ENCODE results near the gene AQP12A.

The AQP12A gene

DNA sequence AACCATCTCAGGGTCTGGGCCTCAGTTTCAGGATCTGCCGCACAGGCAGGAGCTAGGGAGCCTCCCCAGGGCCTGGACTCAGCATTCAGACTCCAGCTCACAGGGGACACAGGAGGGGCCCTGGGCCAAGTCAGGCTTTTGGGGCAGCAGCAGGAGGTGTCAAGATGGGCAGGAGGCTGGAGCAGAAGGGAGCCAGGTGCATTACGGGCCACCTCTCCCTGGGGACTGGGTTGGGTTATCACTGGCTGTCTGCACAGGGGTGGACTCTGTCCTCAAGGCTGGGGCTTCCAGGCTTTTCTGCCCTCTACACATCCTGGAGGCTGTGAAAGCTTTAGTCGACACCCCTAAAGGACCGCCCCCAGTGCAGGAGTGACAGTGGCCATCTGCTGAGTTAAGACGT, 20.0 kb downstream of the AQP12A start:
- DNase-seq: no peak

DNA sequence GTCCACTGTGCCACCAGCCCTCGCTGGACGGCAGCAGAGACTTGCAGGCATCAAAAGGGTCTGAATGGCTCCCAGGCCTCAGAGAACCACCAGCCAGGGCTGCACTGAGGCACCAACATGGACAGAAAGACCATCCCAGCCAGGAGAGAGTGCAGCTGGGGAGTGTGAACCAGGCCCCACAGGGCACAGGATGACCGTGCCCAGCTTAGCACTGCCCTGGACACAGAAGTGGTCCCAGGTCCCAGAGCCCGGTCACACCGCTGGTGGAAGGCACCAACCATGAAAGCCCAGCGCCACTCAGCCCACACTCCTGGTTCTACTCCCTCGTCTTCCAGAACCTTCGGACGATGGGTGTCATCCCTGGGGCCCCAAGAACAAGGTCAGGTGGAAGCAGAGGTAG, 20.5 kb downstream of the AQP12A start:
- no peak for DNase-seq

DNA sequence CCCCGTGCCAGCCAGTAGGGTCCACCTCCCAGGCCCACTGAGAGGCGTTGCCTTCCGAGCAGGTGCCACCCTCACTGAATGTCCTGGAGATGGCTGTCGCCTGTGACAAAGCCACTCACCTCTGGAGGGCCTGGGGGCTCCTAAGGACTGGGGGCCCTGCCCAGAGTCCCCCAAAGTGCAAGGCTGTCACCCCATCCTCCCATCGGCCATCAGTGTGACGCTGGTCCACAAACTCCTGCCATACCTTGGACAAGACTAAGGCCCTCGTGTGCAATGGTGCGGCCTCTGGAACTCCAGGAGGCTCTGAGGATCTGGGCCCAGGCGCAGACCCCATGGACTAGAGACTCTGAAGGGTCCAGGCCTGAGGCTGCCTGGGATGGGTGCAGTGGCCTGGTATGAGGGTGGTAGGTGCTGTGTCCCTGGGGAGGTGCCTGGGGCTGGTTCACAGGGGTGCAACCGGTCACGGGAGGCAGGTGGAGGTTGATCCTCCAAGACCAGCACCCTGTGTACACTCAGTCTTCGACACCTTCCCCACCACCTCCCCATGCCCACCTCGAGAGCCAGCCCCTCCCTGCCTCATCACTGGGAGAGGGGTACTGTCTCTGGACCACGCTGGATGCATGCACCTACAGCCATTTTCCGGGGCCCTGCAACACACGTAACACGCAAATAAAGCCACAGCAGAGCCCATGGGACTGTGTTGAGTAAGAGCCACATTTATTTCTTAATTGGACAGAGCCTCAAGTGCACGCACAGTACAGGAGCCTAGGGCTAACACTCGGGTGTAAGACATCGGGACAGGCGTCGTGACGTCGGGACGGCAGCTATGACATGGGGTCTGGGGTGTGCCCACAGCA, 21.6 kb downstream of the AQP12A start:
- no peak for DNase-seq

DNA sequence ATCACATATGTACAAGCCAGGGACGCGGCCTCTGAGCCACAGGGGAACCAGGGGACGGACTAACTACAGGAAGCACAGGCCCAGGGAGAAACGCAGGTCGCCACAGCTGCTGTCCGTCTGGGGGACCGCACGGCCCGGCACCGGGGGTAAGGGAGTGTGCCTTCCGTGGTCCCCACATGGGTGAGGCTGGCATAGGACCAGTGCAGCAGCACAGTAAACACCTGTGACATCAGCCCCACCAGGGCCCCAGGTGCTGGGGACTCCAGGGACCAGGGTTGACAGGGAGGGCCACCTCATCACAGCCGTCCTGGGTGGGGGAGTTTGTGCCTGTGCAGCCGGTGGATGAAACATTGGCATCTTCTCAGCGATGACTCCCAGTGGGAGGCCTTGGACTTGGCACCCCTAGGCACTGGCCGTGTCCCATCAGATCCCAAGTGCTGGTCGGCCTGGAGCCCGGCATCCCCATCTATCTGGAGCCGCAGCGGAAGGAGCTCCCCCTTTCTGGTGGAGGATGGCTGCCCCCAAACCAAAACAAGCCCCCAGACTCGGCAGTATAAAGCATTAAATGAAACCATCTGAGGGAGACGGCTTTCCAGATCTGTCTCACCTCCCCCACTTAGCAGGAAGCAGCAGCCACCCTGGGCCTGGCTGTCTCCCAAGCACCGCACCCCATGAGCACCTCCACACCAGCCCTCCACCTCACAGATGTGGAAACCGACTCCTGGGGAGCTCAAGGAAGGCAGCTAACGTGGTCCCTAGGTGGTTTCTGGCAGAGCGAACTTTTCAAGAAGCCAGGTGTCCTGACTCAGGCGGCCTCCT, 22.5 kb downstream of the AQP12A start:
- DNase-seq: no peak

DNA sequence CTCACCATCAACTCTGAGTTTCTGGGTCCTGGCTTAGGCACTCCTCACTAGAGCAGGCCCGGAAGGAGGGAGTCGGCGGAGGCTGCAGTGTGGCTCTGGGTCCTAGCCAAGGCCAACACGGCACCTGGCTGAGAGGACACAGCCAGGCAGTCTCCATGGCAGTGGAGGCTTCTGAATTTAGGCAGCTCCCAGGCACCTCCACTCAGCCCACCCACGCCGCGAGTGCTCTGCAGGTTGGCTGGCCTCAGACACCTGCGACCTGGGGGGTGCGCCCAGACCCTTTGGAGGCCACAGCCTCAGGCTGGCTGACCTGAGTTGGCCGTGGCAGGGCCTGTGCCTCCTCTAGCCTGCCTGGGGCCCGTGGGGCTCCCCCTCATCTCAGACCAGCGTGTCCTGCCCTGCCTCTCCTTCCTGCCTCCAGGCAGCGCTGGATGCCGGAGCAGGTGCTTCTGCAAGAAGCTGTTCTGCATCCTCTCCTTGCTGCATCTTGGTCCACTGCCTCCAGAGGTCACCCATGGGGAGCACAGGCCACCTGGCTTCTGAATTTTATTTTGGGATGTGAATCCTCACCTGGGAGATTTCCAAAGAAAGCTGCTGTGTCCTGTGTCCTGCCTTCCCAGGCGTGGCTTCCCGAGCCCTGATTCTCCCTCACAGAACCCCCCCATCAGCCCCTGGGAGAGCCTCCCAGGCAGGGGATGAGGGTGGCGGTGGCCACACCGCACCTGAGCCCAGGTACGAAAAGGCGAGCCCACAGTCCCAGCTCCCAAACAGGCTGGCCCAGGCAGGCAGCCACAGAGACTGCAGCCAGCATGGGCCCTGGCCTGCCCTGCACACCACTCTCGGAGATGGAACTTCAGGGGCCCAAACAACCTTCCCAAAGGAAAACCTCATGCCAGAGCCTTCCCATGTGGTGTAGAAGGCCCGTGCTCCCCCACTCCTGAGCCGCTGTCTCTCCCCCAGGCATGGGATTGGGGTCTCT, 23.4 kb downstream of the AQP12A start:
- DNase-seq: no peak

DNA sequence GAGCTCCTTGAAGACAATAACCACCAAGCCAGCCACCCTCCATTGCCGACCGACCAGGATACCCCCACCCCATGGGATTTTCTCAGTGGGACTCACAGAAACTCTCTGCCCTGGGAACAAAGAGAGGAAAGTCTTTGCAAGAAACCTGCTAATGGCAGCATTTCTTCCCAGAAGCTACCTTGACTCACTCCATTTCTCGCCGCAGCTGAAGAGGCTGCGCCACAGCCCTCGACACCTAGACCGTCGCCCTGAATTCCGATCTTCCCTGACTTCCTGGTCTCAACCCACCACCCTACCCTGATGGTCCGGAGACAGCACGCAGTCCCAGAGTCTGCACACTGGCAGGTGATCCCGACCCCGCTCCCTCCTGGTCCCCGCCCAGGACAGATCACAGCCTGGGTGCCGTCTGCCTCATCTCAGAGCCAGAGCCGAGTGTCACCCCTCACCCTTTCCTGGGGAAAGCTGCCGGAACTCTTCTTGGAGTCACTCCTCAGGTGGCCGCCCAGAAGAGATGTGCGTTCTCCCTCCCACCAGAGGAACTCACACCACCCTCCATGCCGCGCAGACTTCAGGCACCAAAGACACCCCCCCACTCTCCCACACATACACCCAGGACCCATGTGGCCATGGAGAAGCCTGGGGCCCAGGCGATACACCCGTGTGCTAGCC, 24.6 kb downstream of the AQP12A start:
- no peak for DNase-seq

DNA sequence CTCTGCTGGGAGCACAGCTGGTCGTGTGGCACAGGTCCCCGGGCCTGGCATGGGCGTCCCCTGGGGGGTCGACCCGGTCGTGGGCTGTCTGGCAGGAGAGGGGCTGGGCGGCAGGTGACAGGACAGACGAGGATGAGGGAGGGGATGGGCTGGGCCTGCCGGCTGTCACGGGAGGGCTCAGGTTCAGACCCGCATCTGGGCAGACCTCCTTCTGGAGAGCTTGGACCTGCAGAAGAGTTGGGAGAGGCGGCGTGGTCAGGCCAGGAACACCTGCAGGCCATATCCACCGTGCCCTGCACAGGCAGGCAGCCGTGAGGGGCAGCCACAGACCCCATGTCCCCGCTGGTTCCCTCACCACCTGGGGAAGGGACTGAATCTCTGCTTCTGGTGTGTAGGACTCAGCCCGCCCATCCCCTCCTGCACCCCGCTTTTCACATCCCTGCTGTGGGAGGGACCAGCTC, 25.5 kb downstream of the AQP12A start:
- DNase-seq: no peak

DNA sequence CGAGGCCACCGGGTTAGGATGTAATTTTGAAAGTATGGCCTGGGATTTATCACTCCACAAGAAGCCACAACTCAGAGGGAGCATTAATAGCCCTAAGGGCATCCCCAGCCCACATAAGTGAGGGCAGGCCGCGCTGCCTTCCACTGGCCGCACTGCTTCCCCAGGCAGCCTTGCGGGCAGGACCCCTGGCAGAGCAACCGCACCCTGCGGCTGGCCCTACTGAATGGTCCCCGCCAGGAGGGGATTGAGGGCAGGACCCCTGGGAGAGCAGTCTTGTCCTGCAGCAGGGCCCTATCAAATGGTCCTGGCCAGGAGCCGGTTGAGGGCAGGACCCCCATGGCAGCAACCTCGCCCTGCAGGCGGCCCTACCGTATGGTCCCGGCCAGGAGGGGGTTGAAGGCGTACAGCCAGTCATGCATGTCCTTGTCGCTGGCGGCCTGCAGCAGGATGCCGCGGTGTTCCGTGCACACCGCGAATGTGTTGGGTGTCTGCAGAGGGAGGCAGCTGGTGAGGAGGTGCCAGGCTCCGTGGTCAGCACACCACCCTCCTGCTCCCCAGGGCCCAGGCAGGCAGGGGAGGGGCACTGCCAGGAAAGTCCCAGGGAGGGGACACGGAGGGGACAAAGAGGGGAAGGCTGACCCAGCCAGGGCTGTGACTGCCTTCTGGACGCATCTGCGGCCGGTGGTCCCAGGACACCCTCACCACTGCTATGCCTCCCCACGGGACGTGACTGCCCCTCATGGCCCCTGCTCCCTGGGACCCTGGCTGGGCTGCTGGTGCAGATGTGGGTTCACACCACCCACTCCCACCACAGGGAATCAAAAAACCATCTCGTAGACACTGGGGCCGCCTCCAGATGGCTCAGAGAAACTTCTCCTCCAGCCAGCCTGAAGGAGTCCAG, 26.3 kb downstream of the AQP12A start:
- no peak for DNase-seq

DNA sequence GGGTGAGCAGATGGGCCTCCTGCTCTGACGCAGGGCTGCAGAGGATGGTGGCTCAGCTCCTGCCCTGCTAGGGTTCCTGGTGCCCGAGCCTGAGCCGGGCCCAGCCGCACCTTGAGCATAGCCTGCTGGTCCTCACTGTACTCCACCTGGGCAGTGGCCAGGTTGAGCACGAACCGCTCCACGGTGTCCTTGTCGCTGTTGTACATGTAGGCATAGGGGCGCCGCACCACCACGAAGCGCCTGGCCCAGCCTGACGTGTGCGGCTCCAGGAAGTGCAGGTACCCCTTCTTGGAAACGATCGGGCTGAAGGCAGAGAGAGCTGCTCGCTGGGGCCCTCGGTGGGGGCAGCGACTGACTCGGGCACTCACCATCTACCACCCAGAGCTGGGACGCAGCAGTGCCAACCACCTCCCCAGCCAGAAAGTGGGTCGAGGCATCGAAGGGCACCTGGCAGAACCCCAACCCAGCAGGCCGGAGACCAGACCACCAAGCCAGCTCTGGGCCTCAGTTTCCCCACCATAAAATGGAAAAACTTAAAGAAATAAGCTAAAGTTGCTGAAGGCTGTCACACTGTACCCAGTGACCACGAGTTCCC, 27.3 kb downstream of the AQP12A start:
- no peak for DNase-seq

DNA sequence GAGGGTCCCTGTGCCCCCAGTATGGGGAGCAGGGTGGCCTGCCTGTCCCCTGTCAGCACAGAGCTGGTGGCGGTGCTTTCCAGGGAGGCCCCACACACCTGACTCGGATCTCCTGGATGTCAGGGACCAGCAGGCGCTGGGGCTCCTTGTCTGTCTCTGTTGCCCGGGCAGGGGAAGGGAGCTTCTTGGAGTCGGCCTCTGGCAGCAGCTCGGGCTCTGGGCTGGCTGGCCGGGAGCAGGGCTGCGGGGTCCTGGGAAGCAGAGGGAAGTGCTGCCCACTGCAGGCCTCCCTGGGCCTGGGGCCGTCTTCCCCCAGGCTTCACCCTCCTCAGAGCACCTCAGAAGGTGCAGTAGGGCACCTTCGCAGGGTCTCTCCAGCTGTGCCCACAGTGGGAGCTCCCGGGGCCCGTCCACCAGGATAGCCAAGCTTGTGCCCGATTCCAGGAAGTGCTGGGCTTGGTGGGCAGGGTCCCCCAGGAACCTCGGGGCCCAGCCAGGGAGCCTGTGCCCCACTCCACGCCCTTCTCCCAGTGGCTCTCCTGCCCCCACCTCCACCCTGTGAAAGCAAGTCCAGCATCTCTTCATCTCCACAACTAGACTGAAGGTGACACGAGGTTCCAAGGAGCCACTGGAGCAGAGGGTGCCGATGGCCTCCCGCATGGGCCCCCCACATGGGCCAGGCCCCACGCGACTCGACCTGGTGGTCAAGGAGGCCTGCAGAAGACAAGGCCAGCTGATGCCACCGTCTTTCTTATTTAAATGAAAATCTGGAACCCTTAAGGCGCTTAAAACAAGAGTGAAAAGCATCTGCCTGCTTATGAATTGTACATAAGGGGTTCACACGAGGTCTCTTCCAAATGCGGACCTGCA, 28.2 kb downstream of the AQP12A start:
- no peak for DNase-seq

DNA sequence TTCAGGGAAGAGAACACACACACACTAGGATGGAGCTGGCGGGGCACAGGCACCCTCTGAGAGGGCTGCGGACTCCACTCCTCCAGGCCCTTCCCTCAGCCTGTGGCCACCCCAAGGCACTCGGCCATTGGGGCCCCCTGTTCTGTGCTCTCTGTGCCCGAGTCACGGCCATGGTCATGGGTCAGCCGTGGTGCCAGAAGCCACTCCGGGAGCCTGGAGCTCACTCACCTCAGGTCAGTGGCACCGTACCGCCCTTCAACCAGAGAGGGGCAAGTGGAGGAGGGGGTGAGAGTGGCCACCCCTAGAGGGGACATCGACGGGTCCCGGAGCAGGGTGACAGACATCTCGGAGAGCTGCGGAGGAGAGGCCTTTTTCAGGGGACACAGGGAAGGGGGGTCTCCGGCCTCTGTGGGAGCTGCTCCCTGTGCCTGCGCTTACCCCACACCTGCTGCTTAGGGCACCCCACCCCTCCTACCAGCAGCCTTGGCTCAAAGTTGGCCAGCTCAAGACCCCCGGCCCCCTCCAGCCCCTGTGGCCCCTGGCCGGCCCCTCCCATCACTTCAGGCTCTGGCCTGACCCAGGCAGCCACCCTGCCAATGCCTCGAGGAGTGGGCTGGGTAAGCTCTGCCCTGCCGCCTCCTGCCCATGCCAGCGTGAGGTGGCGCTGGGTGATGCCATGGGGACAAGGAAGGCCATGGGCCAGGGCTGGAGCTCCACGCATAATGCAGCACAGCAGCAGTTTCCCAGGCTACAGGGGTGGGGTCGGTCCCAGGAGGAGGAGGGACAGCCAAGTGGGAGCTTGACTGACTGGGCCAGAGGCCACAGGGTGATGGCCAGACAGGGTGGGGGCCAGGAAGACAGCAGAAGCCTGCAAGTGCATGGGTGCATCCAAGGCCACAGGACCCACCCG, 29.3 kb downstream of the AQP12A start:
- no peak for DNase-seq

DNA sequence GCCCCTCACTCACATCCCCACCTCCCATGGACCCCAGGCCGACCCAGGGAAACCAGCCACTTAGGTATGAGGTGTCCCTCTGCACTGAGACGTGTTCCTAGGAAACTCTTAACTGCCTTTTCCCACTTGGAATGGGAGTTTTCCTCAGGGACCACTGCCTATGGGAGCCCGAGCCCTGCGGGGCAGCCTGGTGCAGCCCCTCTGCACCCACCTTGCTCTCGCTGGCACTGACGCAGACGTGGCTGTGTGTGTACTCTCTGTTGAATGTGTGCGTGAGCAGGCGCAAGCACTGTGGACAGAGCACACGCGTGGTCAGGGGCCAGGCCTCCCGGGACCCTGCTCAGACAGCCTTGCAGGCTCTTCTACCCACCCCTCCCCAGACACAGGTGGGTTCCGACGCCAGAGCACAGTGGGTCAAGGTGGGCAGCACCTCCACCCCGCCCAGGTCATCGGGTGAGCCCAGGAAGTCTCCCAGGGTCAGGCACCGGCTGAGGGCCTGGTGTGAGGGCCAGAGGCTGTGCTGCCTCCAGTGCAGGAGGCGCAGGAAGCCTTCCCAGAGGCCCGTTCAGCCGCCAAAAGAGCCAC, 30.0 kb downstream of the AQP12A start:
- DNase-seq: no peak

DNA sequence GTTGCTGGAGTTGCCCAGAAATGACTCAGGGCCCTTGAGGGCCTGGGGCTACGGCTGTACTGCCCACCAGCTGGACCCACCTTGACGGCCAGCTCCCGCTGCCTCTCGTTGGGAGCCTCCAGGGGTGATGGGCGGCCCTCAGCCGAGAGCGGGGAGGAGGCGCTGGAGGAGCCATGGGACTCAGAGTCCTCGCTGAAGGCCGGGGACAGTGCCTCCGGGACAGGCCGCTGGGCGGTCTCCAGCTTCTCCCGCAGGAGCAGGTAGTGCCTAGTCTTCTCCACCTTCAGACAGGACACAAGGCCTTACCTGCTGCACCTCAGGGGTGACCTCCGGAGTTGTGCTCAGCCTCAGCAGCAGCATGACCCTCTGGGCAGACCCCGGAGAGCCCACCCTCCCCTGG, 30.7 kb downstream of the AQP12A start:
- no peak for DNase-seq

DNA sequence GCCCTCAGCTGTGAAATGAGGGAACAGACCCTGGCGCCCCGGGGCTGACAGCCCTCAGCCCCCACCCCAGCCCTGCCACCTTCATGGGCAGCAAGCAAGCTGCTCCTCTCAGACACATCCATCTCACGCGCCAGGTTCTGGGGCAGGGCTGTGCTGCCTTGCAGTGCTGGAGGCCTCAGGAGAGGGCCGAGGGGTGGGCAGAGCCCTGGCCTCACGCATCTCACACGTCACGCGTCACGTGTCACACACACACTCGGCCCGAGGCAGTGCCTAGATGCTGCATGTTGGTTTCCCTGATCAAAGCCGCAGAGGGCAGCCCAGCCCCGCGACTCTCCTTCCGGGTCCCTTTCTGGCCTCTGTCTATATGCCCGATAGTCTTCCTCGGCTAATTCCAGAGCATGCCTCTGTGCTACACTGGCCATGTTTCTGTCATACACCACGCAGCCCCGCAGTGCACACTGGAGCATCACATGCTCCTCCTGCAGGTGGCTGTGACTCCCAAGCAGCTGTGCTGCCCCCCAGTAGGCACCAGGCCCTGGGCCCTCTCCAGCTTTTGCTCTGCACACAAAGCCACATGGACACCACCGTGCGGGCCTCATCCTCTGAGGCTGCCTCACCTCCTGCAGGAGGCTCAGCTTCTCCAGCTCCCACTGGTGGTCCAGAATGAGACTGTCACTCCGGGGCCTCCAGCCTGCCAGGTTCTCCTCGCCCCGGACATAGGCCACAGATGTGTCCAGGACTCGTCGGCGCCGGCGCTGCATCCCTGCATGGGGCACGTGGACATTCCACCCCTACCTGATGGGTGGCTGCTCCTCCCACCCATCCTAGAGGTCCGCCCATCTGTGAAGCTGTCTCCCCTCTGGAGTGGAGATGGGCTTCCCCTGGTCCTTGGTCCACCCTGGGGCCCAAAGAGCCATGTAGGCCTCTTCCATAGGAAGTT, 31.4 kb downstream of the AQP12A start:
- no peak for DNase-seq

DNA sequence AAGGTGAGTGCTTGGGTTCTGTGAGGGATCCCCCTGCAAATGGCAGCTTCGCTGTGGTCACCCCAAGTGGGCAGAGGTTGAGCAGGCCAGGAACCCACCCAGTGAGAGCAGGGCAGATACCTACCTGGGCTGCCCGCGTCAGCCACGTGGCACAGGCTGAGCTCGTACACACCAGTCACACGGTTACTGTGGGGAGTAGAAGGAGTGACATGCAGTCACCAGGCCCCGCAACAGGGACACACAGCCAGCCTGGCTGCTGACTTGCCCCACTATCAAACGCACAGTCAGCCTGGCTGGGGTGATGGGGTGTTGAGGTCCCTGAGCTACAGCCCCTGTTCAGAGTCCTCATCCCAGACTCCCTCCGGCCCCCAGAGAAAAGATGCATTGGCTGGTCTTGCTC, 32.2 kb downstream of the AQP12A start:
- DNase-seq: no peak

DNA sequence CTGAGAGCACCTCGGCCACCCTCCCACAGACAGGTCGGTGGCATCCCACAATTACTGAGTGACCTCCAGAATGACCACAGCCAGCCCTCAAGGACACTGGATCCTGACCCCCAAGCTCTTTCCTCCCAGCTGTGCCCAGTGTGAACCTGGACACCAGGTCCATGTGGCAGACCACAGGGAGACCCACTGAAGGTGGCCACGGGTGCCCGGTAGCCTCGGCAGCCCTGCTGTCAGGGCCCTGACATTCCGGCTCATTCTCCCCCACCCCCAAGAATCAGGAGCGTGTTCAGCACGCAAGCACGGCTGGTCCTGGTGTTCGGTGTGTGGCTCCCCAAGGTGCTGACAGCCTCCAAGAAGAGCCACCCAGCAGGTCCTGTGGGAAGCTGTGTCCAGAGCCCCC, 32.8 kb downstream of the AQP12A start:
- no peak for DNase-seq

DNA sequence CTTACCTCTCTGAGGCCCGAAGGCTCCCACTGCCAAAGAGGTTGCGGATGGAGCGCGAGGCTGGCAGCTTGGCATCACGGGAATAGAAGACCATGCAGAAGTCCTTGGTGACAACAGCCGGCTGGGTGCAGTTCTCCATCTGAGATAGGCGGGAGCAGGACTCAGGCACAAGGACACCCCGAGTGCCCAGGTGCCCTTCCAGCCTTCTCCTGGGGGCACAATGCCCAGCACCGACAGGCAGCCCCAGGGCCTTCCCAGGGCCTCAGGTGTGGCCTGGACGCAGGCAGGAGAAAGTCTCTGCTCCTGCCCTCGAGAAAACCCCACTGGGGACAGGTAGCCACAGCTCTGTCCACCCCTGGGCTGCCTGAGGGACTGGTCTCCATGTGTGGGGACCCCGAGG, 33.6 kb downstream of the AQP12A start:
- no peak for DNase-seq
